Measurements from ENCODE around the gene NPHP4. TPM values are rescaled to one million over a fixed set of nuclear protein-coding genes. Genes with fewer than 3 reads are reported as not detected.

Gene NPHP4
- total RNA-seq, 4 donors from 2014 or later: 9.2 to 35.5 (median 18.3) TPM

DNA sequence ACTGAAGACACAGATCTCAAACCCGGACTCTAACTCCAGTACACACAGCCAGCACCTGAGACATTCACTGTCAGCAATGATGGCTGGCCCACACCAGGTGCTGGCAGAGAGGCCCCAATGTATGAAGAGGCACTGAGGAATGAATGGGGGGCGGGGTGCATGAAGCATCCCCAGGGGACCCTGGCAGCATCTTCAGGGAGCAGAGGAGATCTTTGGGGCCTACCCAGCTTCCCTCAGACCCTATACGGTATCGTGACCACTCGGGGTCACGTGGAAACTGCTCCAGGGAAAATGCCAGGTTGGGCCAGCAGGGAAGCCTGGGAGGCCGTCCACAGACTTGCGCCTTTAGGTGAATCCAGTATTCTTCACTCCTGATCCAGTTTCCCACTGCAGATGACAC is 84.3 kb downstream of the NPHP4 start:
- Histone ChIP-seq H3K4me3 (no peak overlapping the region), H3K36me3 (peaks cover 0 to 4% (median 0%) of the 10 kb centered on the region in 3 donors), H3K4me1 (no peaks in the 10 kb centered on the region), H3K27ac (no peak overlapping the region), H3K27me3 (no peaks in the 10 kb centered on the region), H3K9me3 (no peaks in the 10 kb centered on the region)
- TF ChIP-seq, protein P1, sequence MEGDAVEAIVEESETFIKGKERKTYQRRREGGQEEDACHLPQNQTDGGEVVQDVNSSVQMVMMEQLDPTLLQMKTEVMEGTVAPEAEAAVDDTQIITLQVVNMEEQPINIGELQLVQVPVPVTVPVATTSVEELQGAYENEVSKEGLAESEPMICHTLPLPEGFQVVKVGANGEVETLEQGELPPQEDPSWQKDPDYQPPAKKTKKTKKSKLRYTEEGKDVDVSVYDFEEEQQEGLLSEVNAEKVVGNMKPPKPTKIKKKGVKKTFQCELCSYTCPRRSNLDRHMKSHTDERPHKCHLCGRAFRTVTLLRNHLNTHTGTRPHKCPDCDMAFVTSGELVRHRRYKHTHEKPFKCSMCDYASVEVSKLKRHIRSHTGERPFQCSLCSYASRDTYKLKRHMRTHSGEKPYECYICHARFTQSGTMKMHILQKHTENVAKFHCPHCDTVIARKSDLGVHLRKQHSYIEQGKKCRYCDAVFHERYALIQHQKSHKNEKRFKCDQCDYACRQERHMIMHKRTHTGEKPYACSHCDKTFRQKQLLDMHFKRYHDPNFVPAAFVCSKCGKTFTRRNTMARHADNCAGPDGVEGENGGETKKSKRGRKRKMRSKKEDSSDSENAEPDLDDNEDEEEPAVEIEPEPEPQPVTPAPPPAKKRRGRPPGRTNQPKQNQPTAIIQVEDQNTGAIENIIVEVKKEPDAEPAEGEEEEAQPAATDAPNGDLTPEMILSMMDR (IDR thresholded peaks at IDR 0.05): no peak
- no peak for TF ChIP-seq POLR2A (IDR thresholded peaks at IDR 0.05)
- no peak for DNase-seq

GRCh38 chr1:5907386-5907785 is 84.8 kb downstream of the NPHP4 start:
- no peaks in the 10 kb centered on the region for H3K4me1 ChIP-seq
- no peak overlapping the region for H3K27ac ChIP-seq
- DNase-seq: peak in 1 of 3 donors; percentile 21
- H3K4me3 ChIP-seq: no peak overlapping the region
- TF ChIP-seq, protein P1 (IDR thresholded peaks at IDR 0.05): no peak
- TF ChIP-seq POLR2A (IDR thresholded peaks at IDR 0.05): no peak
- no peaks in the 10 kb centered on the region for H3K27me3 ChIP-seq
- peaks cover 0 to 4% (median 0%) of the 10 kb centered on the region in 3 donors for H3K36me3 ChIP-seq
- H3K9me3 ChIP-seq: no peaks in the 10 kb centered on the region

DNA sequence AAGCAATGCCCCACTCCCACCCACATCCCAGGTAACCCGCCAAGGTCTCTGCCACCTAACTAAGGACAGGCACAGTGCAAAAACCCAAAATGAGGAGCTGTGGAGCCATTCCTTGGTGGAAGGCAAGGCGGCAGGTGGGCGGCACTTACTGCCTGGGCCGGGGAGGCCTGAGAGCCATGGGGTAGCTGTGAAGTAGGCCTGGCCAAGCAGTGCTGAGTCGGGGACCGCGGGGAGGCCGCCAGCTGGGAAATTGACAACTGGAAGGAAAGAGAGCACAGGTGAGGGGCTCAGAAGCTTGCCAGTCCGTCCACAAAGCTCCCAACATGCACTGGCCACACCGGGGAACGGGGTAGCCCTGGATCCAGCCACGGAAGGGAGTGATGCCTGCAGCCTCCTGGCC is 85.3 kb downstream of the NPHP4 start:
- Histone ChIP-seq H3K4me3 (no peak overlapping the region), H3K4me1 (no peaks in the 10 kb centered on the region), H3K27me3 (no peaks in the 10 kb centered on the region), H3K27ac (no peak overlapping the region), H3K9me3 (no peaks in the 10 kb centered on the region), H3K36me3 (peaks cover 0 to 4% (median 0%) of the 10 kb centered on the region in 3 donors)
- TF ChIP-seq, protein P1 (IDR thresholded peaks at IDR 0.05): no peak
- TF ChIP-seq POLR2A (IDR thresholded peaks at IDR 0.05): no peak
- DNase-seq: peak in 1 of 3 donors; percentile 26

DNA sequence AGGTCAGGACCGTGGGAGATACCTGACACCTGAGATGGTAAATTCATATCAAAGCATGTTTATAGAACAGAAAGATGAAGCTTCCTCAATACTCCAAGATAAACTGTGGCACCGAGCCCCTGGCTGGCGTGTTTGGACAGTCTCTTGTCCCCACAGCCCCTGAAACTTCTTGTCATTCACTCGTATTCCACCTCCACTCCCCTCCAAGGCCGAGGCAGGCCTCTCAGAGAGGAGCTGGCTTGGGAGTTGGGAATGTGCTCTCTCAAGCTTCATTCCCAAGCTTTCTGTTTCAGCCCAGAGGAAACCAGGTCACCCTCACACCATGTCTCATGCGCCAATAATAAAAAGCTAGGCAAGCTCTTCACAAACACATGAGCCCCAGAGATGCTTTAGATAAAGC is 86.1 kb downstream of the NPHP4 start:
- peak in 1 of 3 donors; percentile 19 for DNase-seq
- TF ChIP-seq POLR2A (IDR thresholded peaks at IDR 0.05): no peak
- TF ChIP-seq, protein P1 (IDR thresholded peaks at IDR 0.05): no peak
- Histone ChIP-seq H3K27me3 (no peaks in the 10 kb centered on the region), H3K4me1 (no peaks in the 10 kb centered on the region), H3K9me3 (no peaks in the 10 kb centered on the region), H3K4me3 (no peak overlapping the region), H3K36me3 (peaks cover 0 to 4% (median 0%) of the 10 kb centered on the region in 3 donors), H3K27ac (no peak overlapping the region)

- Histone ChIP-seq H3K4me3 (no peak overlapping the region), H3K27ac (no peak overlapping the region), H3K4me1 (no peaks in the 10 kb centered on the region), H3K9me3 (no peaks in the 10 kb centered on the region), H3K27me3 (no peaks in the 10 kb centered on the region), H3K36me3 (peaks cover 0 to 4% (median 0%) of the 10 kb centered on the region in 3 donors)
- TF ChIP-seq, protein P1 (IDR thresholded peaks at IDR 0.05): no peak
- no peak for TF ChIP-seq POLR2A (IDR thresholded peaks at IDR 0.05)
- peak in 1 of 3 donors; percentile 34 for DNase-seq
Observed at GRCh38 chr1:5905436-5905835, 86.8 kb downstream of the NPHP4 start.

GRCh38 chr1:5904551-5904950 is 87.7 kb downstream of the NPHP4 start:
- DNase-seq: peak in 1 of 3 donors; percentile 28
- H3K9me3 ChIP-seq: no peaks in the 10 kb centered on the region
- H3K27ac ChIP-seq: no peak overlapping the region
- H3K27me3 ChIP-seq: no peaks in the 10 kb centered on the region
- H3K36me3 ChIP-seq: peaks cover 0 to 4% (median 0%) of the 10 kb centered on the region in 3 donors
- TF ChIP-seq POLR2A (IDR thresholded peaks at IDR 0.05): no peak
- TF ChIP-seq, protein P1 (IDR thresholded peaks at IDR 0.05): no peak
- H3K4me1 ChIP-seq: no peaks in the 10 kb centered on the region
- no peak overlapping the region for H3K4me3 ChIP-seq
